Fibroblast of lung (primary cell): ENCODE measurements around the gene OS9.

Experiments
- CTCF ChIP-seq, 2 donors: IDR thresholded peaks in 1 of 2; conservative IDR thresholded peaks in 1 of 2; 1 replicate in 1 of 2; 2 replicates in 1 of 2; pipeline ENCODE4 v1.5.1; 2011 to 2012; ENCODE audit warnings: low read length in 2 of 2, control low read depth in 1 of 2, inconsistent platforms in 1 of 2, low read depth in 1 of 2, mild to moderate bottlenecking in 1 of 2
- EZH2 ChIP-seq: IDR thresholded peaks from 2 replicates; pipeline ENCODE4 v1.5.1; 2012; ENCODE audit warnings: low read length, control low read depth, mild to moderate bottlenecking; ENCODE audit errors: missing control alignments

GRCh38 chr12:57717131-57717530, 23.2 kb downstream of the OS9 start:
- TF ChIP-seq CTCF (conservative IDR thresholded peaks at IDR 0.05 in 1 of 2, IDR thresholded peaks at IDR 0.05 in 1 of 2; ENCODE audit: low read depth in 1 of 2, low read length in 2 of 2) (no peak), EZH2 (no peak)
